ENCODE results near the gene DGLUCY.
A peak's percentile ranks its signal among the peaks of the same experiment; 100 is the strongest.
"Not testable (repeated sequence)": the region's sequence is repeated elsewhere in the genome, so short reads cannot be mapped to it uniquely, and the experiment has no call there.

DGLUCY gene

GRCh38 chr14:91171291-91171690 is 57.4 kb downstream of the DGLUCY start:
- DNase-seq (ENCODE audit: low read depth) = no peak

GRCh38 chr14:91173221-91173670 is 59.4 kb downstream of the DGLUCY start:
- no peak for DNase-seq (ENCODE audit: low read depth)

- DNase-seq (ENCODE audit: low read depth) = no peak
These were observed 60.0 kb downstream of the DGLUCY start for GRCh38 chr14:91173904-91174303.

- DNase-seq (ENCODE audit: low read depth) = no peak
These were observed 61.7 kb downstream of the DGLUCY start for GRCh38 chr14:91175291-91176201.

- DNase-seq (ENCODE audit: low read depth) = peak; percentile 40
These were observed 63.5 kb downstream of the DGLUCY start for GRCh38 chr14:91177073-91178034.

GRCh38 chr14:91180611-91181010 is 66.7 kb downstream of the DGLUCY start:
- no peak for DNase-seq (ENCODE audit: low read depth)

- not testable (repeated sequence) for DNase-seq (ENCODE audit: low read depth)
These were observed 68.9 kb downstream of the DGLUCY start for GRCh38 chr14:91182753-91183152.

- no peak for DNase-seq (ENCODE audit: low read depth)
These were observed 70.7 kb downstream of the DGLUCY start for GRCh38 chr14:91184559-91184958.

- no peak for DNase-seq (ENCODE audit: low read depth)
These were observed 71.8 kb downstream of the DGLUCY start for GRCh38 chr14:91185721-91186120.

GRCh38 chr14:91186515-91187066 is 72.7 kb downstream of the DGLUCY start:
- no peak for DNase-seq (ENCODE audit: low read depth)

- no peak for DNase-seq (ENCODE audit: low read depth)
These were observed 73.4 kb downstream of the DGLUCY start for GRCh38 chr14:91187271-91187670.

- no peak for DNase-seq (ENCODE audit: low read depth)
These were observed 77.0 kb downstream of the DGLUCY start for GRCh38 chr14:91190853-91191252.

- no peak for DNase-seq (ENCODE audit: low read depth)
These were observed 79.2 kb downstream of the DGLUCY start for GRCh38 chr14:91193069-91193468.

GRCh38 chr14:91195881-91196280 is 82.0 kb downstream of the DGLUCY start:
- DNase-seq (ENCODE audit: low read depth) = no peak

- DNase-seq (ENCODE audit: low read depth) = no peak
These were observed 83.8 kb downstream of the DGLUCY start for GRCh38 chr14:91197631-91198030.

- not testable (repeated sequence) for DNase-seq (ENCODE audit: low read depth)
These were observed 86.9 kb downstream of the DGLUCY start for GRCh38 chr14:91200802-91201201.

GRCh38 chr14:91202234-91202974 is 88.5 kb downstream of the DGLUCY start:
- no peak for DNase-seq (ENCODE audit: low read depth)

- no peak for DNase-seq (ENCODE audit: low read depth)
These were observed 90.8 kb downstream of the DGLUCY start for GRCh38 chr14:91204657-91205056.

- no peak for DNase-seq (ENCODE audit: low read depth)
These were observed 91.6 kb downstream of the DGLUCY start for GRCh38 chr14:91205459-91205858.

- no peak for DNase-seq (ENCODE audit: low read depth)
These were observed 93.1 kb downstream of the DGLUCY start for GRCh38 chr14:91207008-91207407.

GRCh38 chr14:91211017-91211416 is 97.1 kb downstream of the DGLUCY start:
- no peak for DNase-seq (ENCODE audit: low read depth)

GRCh38 chr14:91214306-91214705 is 100.4 kb downstream of the DGLUCY start:
- DNase-seq (ENCODE audit: low read depth) = no peak

Data from HS-5 (cell line).